ENCODE data around the gene STARD10. TPM values are rescaled to one million over a fixed set of nuclear protein-coding genes. Genes with fewer than 3 reads are reported as not detected.

The STARD10 gene
- total and polyA plus RNA-seq, 9 of the 15 experiments (the other 6 are each of a cell fraction or from before 2014, with no cell fraction given) = 0.15 to 52.9 (median 32.3) TPM

GRCh38 chr11:72821920-72822799 lies 28.3 kb upstream of the STARD10 start (continued):
- TF ChIP-seq ARID4B (CRISPR knock-in tag; IDR thresholded peaks at IDR 0.05) (peak; percentile 28; the same call in 1 of the 2 replicates), RBM34 (IDR thresholded peaks at IDR 0.05; ENCODE audit: borderline replicate concordance, insufficient read depth, low read length) (no peak), ARID3B (CRISPR knock-in tag; IDR thresholded peaks at IDR 0.05; ENCODE audit: borderline replicate concordance) (no peak), ZNF239 (CRISPR knock-in tag; IDR thresholded peaks at IDR 0.05) (no peak), NFE2L1 (tag; IDR thresholded peaks at IDR 0.05; ENCODE audit: borderline replicate concordance, low read depth) (no peak), SNAPC5 (CRISPR knock-in tag; IDR thresholded peaks at IDR 0.05) (no peak), TAF7 (tag; IDR thresholded peaks at IDR 0.05) (no peak), ZNF551 (CRISPR knock-in tag; IDR thresholded peaks at IDR 0.05) (no peak), RBM39 (optimal IDR thresholded peaks at IDR 0.05; ENCODE audit: low read depth, low read length) (no peak), YY1 (IDR thresholded peaks at IDR 0.05; ENCODE audit: borderline replicate concordance in 1 of 3, control insufficient read depth in 1 of 3, extremely low read depth in 1 of 3, insufficient read depth in 3 of 3, insufficient read length in 1 of 3, insufficient replicate concordance in 2 of 3, low read depth in 1 of 3, low read length in 2 of 3) (peak in 1 of 3 experiments; percentile 8), CHD1 (IDR thresholded peaks at IDR 0.05; ENCODE audit: low read length) (no peak), TSC22D4 (tag; IDR thresholded peaks at IDR 0.05) (no peak), NR0B1 (IDR thresholded peaks at IDR 0.05; ENCODE audit: partially characterized antibody) (no peak), ZNF253 (CRISPR knock-in tag; conservative IDR thresholded peaks at IDR 0.05) (no peak), GTF2E2 (tag; IDR thresholded peaks at IDR 0.05) (no peak), ZNF282 (CRISPR knock-in tag; IDR thresholded peaks at IDR 0.05) (0 out of 2 replicates have a peak, but pooled peaks have one; percentile 8)

Data from K562 (cell line).